PC-9 (cell line): Measurements from ENCODE around the gene ANKRD11. TPM values are rescaled to one million over a fixed set of nuclear protein-coding genes. Genes with fewer than 3 reads are reported as not detected.

Experiments
- BruUV-seq: library from RNA; stranded (reverse); fragments of 400-500 nt; replicated peaks from 2 replicates; lab custom pipeline; 2021; lab: Mats Ljungman, UMichigan
- CTCF ChIA-PET: fragments of 300-600 bp; sonication (Branson Sonifier 250); formaldehyde crosslinking; loops from one replicate; lab custom pipeline; 2022; ENCODE audit warnings: antibody characterized with exemption; lab: Charles Lee
- POLR2A ChIA-PET: fragments of 300-600 bp; sonication (Branson Sonifier 250); formaldehyde crosslinking; loops from one replicate; lab custom pipeline; 2022; ENCODE audit warnings: antibody characterized with exemption; ENCODE audit not compliant: unreplicated experiment; lab: Charles Lee
- DNase-seq, 2 experiments: peaks; one replicate each; pipeline versions ENCODE4 v3.0.0 to v3.0.0-alpha.2; 2015 to 2022; ENCODE audit warnings: mixed read lengths in 1 of 2
- H2AFZ ChIP-seq: fragments of 200-600 bp; sonication (generic); 2 replicates; pipeline ENCODE4 v1.8.1; 2017; ENCODE audit warnings: antibody characterized with exemption
- H3F3A ChIP-seq: fragments of 200-600 bp; sonication (generic); 2 replicates; pipeline ENCODE4 v1.8.1; 2017; ENCODE audit warnings: antibody characterized with exemption, mild to moderate bottlenecking, low read depth; ENCODE audit not compliant: insufficient read depth
- H3K27ac ChIP-seq: fragments of 200-600 bp; sonication (generic); 2 replicates; pipeline ENCODE4 v1.6.1; 2016; ENCODE audit warnings: mixed run types
- H3K27me3 ChIP-seq: fragments of 200-600 bp; sonication (generic); 2 replicates; pipeline ENCODE4 v1.6.1; 2016; ENCODE audit warnings: low read depth, mixed run types; ENCODE audit not compliant: insufficient read depth
- H3K36me3 ChIP-seq: fragments of 200-600 bp; sonication (generic); 2 replicates; pipeline ENCODE4 v1.6.1; 2016; ENCODE audit warnings: low read depth, mixed run types
- H3K4me1 ChIP-seq: fragments of 200-600 bp; sonication (generic); replicated peaks from 2 replicates; pipeline ENCODE4 v1.6.1; 2016; ENCODE audit warnings: mixed run types; ENCODE audit not compliant: insufficient read depth
- H3K4me2 ChIP-seq: fragments of 200-600 bp; sonication (generic); 2 replicates; pipeline ENCODE4 v1.6.1; 2017; ENCODE audit warnings: mixed run types
- H3K4me3 ChIP-seq: fragments of 200-600 bp; sonication (generic); 2 replicates; pipeline ENCODE4 v1.6.1; 2016; ENCODE audit warnings: mixed run types
- H3K79me2 ChIP-seq: fragments of 200-600 bp; sonication (generic); 2 replicates; pipeline ENCODE4 v1.6.1; 2017; ENCODE audit warnings: low read depth, mixed run types
- H3K9me2 ChIP-seq: fragments of 200-600 bp; sonication (generic); 2 replicates; pipeline ENCODE4 v1.8.1; 2017; ENCODE audit warnings: mild to moderate bottlenecking; ENCODE audit not compliant: insufficient read depth
- H3K9me3 ChIP-seq: fragments of 200-600 bp; sonication (generic); 2 replicates; pipeline ENCODE4 v1.8.1; 2016; ENCODE audit warnings: low read depth; ENCODE audit not compliant: insufficient read depth
- H4K20me1 ChIP-seq: fragments of 200-600 bp; sonication (generic); 2 replicates; pipeline ENCODE4 v1.8.1; 2017; ENCODE audit not compliant: insufficient read depth
- CTCF ChIP-seq: fragments of 200-600 bp; sonication (generic); conservative IDR thresholded peaks from 2 replicates; pipeline ENCODE4 v1.6.1; 2017; ENCODE audit warnings: mixed run types, antibody characterized with exemption, mild to moderate bottlenecking, moderate library complexity
- EZH2 ChIP-seq: fragments of 200-600 bp; sonication (generic); IDR thresholded peaks from 2 replicates; pipeline ENCODE4 v1.8.0; 2017; ENCODE audit warnings: antibody characterized with exemption, low read depth
- intact Hi-C: fragments of 100-400 bp; cut with micrococcal nuclease; formaldehyde crosslinking; loops from one replicate; pipeline ENCODE4 v1.10.0; 2022; ENCODE audit not compliant: unreplicated experiment
- total RNA-seq: library from RNA; stranded (reverse); gene quantifications from 2 replicates; pipeline ENCODE4 v1.2.3, GENCODE V29; 2021

Gene ANKRD11
- total RNA-seq, 1 experiment from 2014 or later: 220 TPM

DNA sequence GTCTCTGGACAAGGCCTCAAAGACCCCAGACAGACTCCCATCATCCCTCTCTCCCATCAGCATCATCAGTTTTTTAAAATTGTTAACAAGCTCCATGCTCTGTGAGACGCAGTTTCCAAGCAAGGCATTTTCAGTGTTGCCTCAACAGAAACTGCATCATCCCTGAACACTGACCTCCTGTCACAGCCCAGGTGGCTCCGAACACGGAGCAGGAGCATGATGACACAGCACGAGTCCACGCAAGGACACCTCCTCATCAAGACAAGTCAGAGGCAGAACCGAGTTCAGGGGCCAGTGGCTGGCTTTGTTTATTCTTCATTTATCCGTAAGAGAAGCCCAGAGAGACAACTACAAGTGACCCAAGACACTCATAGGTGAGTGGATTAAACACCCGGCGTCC, 91.4 kb downstream of the ANKRD11 start:
- H3K4me3 ChIP-seq: no peak overlapping the region
- TF ChIP-seq CTCF: no peak
- no peak for TF ChIP-seq EZH2
- intact Hi-C loops: loop anchor here (5.0 kb wide), 1 partner anchor 43 kb away; no protein-coding TSS in a partner anchor
- H3K9me2 ChIP-seq: no peaks in the 10 kb centered on the region
- peaks cover 40% of the 10 kb centered on the region; the same call in 1 of the 2 replicates for H3F3A ChIP-seq
- H3K27ac ChIP-seq: no peak overlapping the region
- no peak overlapping the region for H3K4me2 ChIP-seq
- no peaks in the 10 kb centered on the region for H3K9me3 ChIP-seq
- no peak for DNase-seq
- H3K79me2 ChIP-seq: peaks cover 88% of the 10 kb centered on the region
- H3K36me3 ChIP-seq: no peaks in the 10 kb centered on the region
- BruUV-seq: no TSS peak
- ChIA-PET POLR2A (interaction anchor here (0.6 kb wide), 1 partner anchor 23 kb away, joined by 4 read pairs; no protein-coding TSS in a partner anchor), CTCF (no interaction called here)
- H4K20me1 ChIP-seq: peaks cover 90% of the 10 kb centered on the region
- peaks cover 23% of the 10 kb centered on the region for H3K4me1 ChIP-seq
- no peak overlapping the region for H2AFZ ChIP-seq
- H3K27me3 ChIP-seq: no peaks in the 10 kb centered on the region

DNA sequence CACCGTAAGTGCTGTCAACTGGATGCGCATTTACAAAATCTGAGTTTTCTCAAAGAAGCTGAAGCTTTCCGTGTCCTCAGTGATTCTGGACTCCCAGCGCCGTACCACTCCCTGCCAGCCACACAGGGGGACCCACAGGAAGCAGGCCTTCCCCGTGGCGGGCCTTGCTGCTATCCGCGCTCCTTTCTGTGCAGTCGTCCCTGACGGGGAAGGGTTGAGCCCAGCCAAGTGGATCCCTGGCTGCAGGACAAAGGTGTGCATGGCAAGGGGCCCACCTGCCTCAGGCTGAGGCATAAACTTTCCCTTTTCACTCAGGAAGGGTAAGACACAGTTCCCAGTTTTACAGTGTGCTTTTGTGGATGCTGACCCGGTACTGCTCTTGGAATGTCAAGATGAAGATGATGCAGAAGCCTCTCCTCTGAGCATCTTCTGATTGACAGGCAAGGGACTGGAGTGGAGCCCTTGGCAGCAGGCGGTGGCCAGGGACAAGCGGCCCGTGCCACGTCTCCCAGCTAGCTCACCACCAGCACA, 93.0 kb downstream of the ANKRD11 start:
- CTCF ChIA-PET: no interaction called here
- POLR2A ChIA-PET: no interaction called here
- Histone ChIP-seq H3K27me3 (no peaks in the 10 kb centered on the region), H3K27ac (no peak overlapping the region), H2AFZ (no peak overlapping the region), H3K4me3 (no peak overlapping the region), H3K4me1 (peaks cover 23% of the 10 kb centered on the region), H3K36me3 (no peaks in the 10 kb centered on the region), H4K20me1 (peaks cover 91% of the 10 kb centered on the region), H3F3A (peaks cover 39% of the 10 kb centered on the region; the same call in 1 of the 2 replicates), H3K79me2 (peaks cover 88% of the 10 kb centered on the region), H3K9me2 (no peaks in the 10 kb centered on the region), H3K4me2 (no peak overlapping the region), H3K9me3 (no peaks in the 10 kb centered on the region)
- no peak for DNase-seq
- BruUV-seq: no TSS peak
- intact Hi-C loops: loop anchor here (5.0 kb wide), 1 partner anchor 45 kb away; no protein-coding TSS in a partner anchor
- no peak for TF ChIP-seq CTCF
- TF ChIP-seq EZH2: no peak

DNA sequence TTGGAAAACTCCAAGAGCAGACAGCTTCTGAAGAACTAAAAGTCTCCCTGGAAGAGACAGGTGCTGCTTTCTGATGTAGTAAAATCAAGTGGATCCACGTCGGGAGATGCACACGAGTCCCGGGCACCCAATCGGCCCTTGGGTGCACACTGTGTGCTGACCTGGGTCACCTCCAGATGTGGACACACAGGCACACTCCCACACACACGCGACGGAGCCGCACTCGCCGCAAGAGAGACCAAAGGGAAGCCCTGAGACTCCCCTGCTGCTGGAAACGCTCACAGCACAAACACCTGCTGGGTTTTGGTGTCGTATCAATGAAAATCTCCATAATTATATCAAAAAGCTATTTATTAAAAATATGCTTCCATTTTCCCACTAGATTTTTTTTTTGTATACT, 94.2 kb downstream of the ANKRD11 start:
- peaks cover 91% of the 10 kb centered on the region for H4K20me1 ChIP-seq

More for the DNA sequence above, 94.2 kb downstream of the ANKRD11 start:
- no TSS peak for BruUV-seq
- Histone ChIP-seq H3K36me3 (no peaks in the 10 kb centered on the region), H3K79me2 (peaks cover 87% of the 10 kb centered on the region), H3K4me1 (peaks cover 23% of the 10 kb centered on the region), H3K27me3 (no peaks in the 10 kb centered on the region), H2AFZ (no peak overlapping the region), H3K4me2 (peak overlapping the region; percentile 30; the same call in 1 of the 2 replicates), H3K27ac (no peak overlapping the region), H3K4me3 (no peak overlapping the region), H3F3A (peaks cover 43% of the 10 kb centered on the region; the same call in 1 of the 2 replicates), H3K9me3 (no peaks in the 10 kb centered on the region), H3K9me2 (no peaks in the 10 kb centered on the region)
- intact Hi-C loops: loop anchor here (5.0 kb wide), 1 partner anchor 46 kb away; no protein-coding TSS in a partner anchor
- ChIA-PET CTCF (interaction anchor here (0.6 kb wide), 1 partner anchor 9 kb away, joined by 4 read pairs; no protein-coding TSS in a partner anchor), POLR2A (no interaction called here)
- DNase-seq: no peak
- TF ChIP-seq EZH2 (no peak), CTCF (no peak)
